Esophagus muscularis mucosa (tissue), 4 donors: ENCODE results near the gene TMEM169.

Source experiments
- CTCF ChIP-seq, 3 experiments: fragments of 200-600 bp in 2 of 3; fragments of 450-650 bp in 1 of 3; sonication (generic) in 2 of 3; IDR thresholded peaks; one replicate each; pipeline ENCODE4 v1.5.1; 2017 to 2019; ENCODE audit warnings: antibody characterized with exemption in 3 of 3, mild to moderate bottlenecking in 2 of 3, moderate library complexity in 1 of 3
- EP300 ChIP-seq: sonication (generic); formaldehyde crosslinking; IDR thresholded peaks from one replicate; pipeline ENCODE4 v1.6.1; 2017; ENCODE audit warnings: antibody characterized with exemption
- POLR2AphosphoS5 ChIP-seq, 2 donors: sonication (generic); formaldehyde crosslinking; IDR thresholded peaks; one replicate each; pipeline ENCODE4 v1.6.1; 2017; ENCODE audit warnings: antibody characterized with exemption in 2 of 2

GRCh38 chr2:216083464-216084281 is 2.0 kb downstream of the TMEM169 start:
- TF ChIP-seq CTCF (IDR thresholded peaks at IDR 0.05): no peak
- TF ChIP-seq POLR2AphosphoS5 (IDR thresholded peaks at IDR 0.05): no peak
- no peak for TF ChIP-seq EP300
